Cerebellar nuclear complex (tissue), 1 donor: ENCODE measurements around the gene SURF4.
"Not testable (repeated sequence)": the region's sequence is repeated elsewhere in the genome, so short reads cannot be mapped to it uniquely, and the experiment has no call there.

Source experiments
- DNase-seq, 2 experiments: peaks; one replicate each; lab custom pipeline; 2025; lab: John Stamatoyannopoulos, UW

SURF4 gene

DNA sequence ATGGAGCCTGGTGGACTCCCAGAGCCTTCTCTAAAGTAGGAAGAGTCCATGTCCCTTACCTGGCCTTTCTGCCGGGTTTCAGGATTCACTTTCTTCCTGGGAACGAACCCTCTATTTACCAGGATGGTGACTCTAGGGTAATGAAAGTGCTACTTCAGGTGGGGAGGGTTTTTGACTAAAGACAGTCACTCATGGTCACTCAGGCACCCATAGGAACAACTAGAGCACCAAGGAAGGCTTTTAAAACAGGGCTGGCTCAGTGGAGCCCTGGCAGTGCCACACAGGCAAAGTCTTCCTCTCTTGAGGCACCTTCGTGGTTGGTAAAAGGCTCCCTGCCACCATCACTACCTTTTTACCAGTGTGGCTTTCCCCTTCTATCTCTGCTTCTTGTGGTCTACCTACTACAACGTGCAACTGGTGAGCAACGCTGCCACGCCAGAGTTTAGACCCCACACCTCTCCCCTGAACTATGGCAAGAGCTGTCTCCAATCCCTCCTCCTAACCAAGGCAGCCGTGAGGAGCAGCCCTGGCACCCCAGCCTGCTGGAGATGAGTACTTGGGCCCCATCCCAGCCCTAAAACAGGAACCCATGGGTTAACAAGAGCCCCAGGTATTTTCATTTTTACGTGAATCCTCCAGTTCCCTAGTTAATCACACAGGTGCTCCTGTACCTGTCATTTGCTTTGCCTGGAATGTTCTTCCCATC is 23.1 kb downstream of the SURF4 start:
- no peak for DNase-seq

DNA sequence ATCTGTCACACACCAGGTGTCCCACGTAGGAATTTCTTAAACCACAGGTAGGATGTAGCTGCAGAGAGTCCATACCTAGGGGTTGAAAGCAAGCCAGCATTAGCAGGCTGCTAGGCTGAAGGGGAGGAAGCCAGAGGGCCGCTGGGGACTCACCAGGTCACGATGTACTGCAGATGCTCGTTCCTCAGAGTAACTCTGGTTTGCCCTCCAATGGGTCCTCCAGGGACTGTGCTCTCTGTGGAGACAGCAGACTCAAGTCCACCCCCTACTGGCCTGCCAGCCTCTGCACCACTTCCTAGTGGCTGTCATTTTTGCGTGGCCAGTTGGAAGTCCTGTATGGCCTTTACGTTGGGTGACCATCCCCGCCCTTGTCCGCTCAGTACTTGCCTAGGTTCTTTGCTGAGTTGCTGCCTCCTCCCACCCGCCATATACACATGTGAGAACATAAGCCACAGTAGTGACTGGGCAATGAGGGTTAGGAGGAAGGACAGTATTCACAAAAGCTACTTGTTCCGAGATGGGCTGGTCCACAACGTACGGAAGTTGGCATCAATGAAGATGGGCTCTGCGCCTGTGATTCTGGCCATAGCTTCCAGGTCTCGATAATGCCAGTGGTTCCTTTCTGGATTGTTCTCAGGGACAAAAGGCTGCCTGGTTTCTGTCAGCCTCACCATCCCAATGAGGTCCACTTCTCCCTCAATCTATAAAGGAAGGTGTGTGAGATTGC is 23.8 kb downstream of the SURF4 start:
- DNase-seq: no peak

DNA sequence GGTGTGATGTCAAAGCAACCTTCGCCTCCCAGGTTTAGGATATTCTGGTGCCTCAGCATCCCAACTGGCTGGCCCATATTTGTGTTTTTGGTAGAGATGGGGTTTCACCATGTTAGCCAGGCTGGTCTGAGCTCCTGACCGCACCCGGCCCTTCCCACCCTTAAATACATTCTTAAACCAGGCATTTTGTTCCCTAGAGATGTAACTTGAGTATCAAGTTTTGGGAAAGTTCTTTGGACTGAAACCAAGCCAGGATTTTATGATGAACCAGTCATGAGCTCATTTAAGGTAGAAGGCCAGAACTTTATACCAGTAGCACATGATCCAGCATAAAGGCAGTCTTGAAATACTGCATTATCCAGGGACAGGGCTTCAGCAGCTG is 24.3 kb downstream of the SURF4 start:
- no peak for DNase-seq

- no peak for DNase-seq
Measured at GRCh38 chr9:133349965-133350616, 25.8 kb downstream of the SURF4 start.

DNA sequence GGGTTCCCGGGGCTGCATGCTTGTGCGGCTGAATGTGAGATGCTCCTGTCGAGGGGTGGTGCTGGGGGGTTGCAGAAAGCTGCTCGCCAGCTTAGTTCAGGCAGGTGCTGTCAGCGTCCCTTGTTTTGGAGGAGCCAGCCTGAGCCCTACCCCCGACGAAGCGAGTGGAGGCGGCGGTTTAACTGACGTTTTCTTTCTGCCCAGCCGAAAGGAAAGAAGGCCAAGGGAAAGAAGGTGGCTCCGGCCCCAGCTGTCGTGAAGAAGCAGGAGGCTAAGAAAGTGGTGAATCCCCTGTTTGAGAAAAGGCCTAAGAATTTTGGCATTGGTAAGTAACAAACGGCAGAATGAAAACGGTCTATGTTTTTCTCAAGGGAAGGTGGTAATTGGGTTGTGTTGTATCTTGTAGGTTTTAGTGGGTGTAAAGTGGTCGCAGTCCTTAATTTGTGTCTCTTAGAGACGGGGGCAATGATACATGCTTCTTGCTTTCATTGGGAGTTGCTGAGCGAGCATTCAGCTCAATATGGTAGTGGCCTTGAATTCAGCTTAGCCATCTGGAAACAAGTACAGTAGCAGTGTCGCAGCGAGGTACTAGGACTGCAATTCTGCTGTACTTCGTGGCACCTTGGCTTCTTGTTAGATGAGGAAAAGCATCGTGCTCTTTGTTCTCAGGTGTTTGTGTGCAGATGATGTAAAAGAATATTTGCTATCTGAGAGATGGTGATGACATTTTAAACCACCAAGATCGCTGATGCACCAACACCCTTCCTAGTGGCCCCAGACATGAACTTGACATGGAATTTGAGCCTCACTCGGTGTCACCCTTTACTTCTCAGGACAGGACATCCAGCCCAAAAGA is 26.9 kb downstream of the SURF4 start:
- DNase-seq: no peak

- peak; percentile 34 to 88 for DNase-seq
Measured at GRCh38 chr9:133347985-133348717, 27.7 kb downstream of the SURF4 start, which contains the start of the genes MED22 and RPL7A. TSS of gene MED22 (minus strand) at chr9:133348131. CDS start at chr9:133346662, 1,469 bp downstream. TSS of gene RPL7A (plus strand) at chr9:133348218. CDS start at chr9:133348244, 26 bp downstream.

DNA sequence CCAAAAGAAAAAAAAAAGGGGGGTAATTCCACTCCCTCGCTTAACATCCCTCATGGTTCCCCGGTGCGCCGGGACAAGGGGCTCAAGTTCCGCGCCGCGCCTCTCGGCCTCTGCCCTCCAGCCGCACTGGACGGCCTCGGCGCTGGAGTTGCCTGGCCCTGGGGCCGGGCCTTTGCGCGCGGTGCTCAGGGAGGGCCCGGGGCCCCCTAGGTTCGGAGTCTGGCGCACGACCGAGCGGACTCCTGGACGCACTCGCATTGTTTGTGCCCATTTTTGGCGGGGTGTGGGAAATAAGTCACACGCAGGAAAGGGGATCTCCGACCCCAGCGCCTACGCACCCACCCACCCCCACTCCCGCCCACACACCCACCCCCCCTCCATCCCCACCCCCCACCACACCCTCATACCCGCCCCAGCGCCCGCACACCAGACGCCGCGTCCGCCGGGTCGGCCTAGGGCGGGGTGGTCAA is 28.3 kb downstream of the SURF4 start:
- DNase-seq: no peak

- no peak for DNase-seq
Measured at GRCh38 chr9:133346021-133346785, 29.7 kb downstream of the SURF4 start.

GRCh38 chr9:133345596-133345995 is 30.3 kb downstream of the SURF4 start:
- no peak for DNase-seq

DNA sequence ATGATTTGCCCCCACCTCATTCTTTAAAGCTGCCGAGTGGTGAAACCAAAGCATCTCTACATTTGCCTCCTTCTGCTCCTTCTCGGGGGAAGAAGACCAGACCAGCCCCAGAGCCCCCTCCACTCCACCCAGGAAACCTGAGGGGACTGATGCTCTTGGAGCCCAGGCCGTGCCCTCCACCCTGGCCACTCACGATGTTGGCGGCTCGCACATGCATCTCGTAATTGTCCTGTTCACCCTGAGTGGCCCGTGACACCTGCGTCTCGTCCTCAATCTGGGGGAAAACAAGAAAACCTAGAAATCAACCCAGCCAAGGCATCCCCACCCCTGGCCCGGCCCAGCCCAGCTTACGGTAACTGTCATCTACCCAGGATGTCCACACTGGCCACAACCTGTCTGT is 30.9 kb downstream of the SURF4 start:
- DNase-seq: no peak

- DNase-seq: no peak
Measured at GRCh38 chr9:133344071-133344470, 31.8 kb downstream of the SURF4 start.

DNA sequence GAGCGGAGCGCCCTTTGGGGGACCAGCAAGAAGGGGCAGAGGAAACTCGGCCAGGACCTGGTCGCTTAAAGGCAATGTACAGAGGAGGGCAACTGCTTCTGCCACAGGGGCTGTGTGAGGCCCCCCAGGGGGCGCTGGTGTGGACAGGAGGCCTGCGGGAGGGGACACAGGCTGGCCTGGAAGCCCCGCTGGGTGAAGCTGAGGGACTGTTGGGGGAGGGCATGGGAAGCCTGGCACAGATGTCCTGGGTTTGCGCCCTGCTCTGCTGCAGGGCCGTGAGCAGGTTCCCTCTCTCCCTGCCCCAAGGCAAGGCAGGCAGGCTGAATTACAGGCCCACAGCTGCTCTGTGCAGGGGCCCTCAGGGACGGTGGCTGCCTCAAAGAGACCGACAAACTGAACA is 33.3 kb downstream of the SURF4 start:
- DNase-seq: no peak

DNA sequence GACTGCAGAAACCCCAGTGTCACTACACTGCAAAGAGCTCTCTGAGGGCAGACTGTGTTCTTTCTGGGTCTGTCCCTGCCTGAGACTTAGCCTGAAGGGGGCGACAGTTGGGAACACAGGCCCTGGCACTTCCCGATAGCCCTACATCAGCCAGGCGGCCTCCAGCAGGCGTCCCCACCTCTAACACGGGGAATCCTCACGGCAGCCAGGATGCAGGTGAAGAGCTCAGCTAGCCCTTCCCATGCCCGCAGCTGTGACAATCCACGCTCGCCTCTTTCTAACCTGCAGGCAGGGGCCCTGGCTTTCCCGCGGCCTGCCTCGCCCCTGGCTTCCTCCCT is 33.8 kb downstream of the SURF4 start:
- DNase-seq: no peak

- no peak for DNase-seq
Measured at GRCh38 chr9:133341369-133342068, 34.3 kb downstream of the SURF4 start.

DNA sequence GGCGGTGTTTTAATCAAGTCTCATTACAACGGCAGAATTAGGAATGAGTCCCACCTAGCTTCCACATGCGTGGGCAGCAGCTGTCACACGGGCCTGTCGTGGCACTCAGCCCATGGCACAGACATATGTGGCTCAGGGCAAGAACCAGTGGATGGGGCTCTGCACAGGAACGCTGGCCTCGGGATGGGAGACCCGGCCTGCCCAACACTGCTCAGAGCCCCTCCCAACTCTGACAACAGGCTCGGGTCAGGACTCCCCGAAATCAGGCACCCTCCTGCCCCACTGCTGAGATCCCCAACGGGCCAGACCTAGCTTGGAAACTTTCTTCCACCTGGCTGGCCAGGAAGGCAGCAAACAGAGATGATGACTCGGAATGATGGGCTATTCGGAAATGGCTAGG is 34.9 kb downstream of the SURF4 start:
- DNase-seq: no peak

GRCh38 chr9:133340256-133340655 is 35.6 kb downstream of the SURF4 start:
- DNase-seq: no peak

- DNase-seq: no peak
Measured at GRCh38 chr9:133339641-133340040, 36.2 kb downstream of the SURF4 start.

GRCh38 chr9:133335924-133336811 is 39.7 kb downstream of the SURF4 start, which contains the start of gene SURF6:
TSS of gene SURF6 (minus strand) at chr9:133336188. CDS start at chr9:133336132, 56 bp downstream.
- DNase-seq: peak in 1 of 2 experiments; percentile 59

DNA sequence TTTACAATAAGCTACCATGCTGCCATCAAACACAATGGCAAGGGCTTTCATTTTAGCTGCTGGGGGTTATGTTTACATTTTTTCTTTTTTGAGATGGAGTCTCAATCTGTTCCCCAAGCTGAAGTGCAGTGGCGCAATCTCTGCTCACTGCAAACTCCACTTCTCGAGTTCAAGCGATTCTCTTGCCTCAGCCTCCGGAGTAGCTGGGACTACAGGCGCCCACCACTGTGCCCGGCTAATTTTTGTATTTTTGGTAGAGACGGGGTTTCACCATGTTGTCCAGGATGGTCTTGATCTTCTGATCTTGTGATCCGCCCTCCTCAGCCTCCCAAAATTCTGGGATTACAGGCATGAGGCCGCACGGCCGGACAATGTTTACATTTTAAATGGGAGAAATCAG is 41.0 kb downstream of the SURF4 start:
- DNase-seq: not testable (repeated sequence)
